GM21423 (cell line): ENCODE data around the gene PI16.
"Not testable (repeated sequence)": the region's sequence is repeated elsewhere in the genome, so short reads cannot be mapped to it uniquely, and the experiment has no call there.

Source experiments
- ATAC-seq: cut with Tn5 transposase; IDR thresholded peaks from one replicate; pipeline ENCODE4 v1.9.1; 2021; ENCODE audit warnings: mild to moderate bottlenecking, moderate library complexity; ENCODE audit not compliant: unreplicated experiment

PI16 gene

GRCh38 chr6:36927691-36928546 is 26.6 kb upstream of the PI16 start:
- ATAC-seq: no peak

- no peak for ATAC-seq
These were observed 26.0 kb upstream of the PI16 start for GRCh38 chr6:36928547-36928918.

GRCh38 chr6:36929152-36929551 is 25.4 kb upstream of the PI16 start:
- ATAC-seq: no peak

GRCh38 chr6:36929607-36930006 is 24.9 kb upstream of the PI16 start:
- no peak for ATAC-seq

GRCh38 chr6:36930483-36930882 is 24.1 kb upstream of the PI16 start:
- no peak for ATAC-seq

GRCh38 chr6:36933102-36933501 is 21.4 kb upstream of the PI16 start:
- no peak for ATAC-seq

GRCh38 chr6:36933519-36933918 is 21.0 kb upstream of the PI16 start:
- ATAC-seq: no peak

- no peak for ATAC-seq
These were observed 19.6 kb upstream of the PI16 start for GRCh38 chr6:36934901-36935300.

- ATAC-seq: no peak
These were observed 17.7 kb upstream of the PI16 start for GRCh38 chr6:36936824-36937223.

- no peak for ATAC-seq
These were observed 16.6 kb upstream of the PI16 start for GRCh38 chr6:36937896-36938295.

- ATAC-seq: no peak
These were observed 16.0 kb upstream of the PI16 start for GRCh38 chr6:36938536-36938935.

GRCh38 chr6:36939005-36939404 is 15.5 kb upstream of the PI16 start:
- not testable (repeated sequence) for ATAC-seq

GRCh38 chr6:36940027-36940426 is 14.5 kb upstream of the PI16 start:
- no peak for ATAC-seq

- not testable (repeated sequence) for ATAC-seq
These were observed 13.0 kb upstream of the PI16 start for GRCh38 chr6:36941561-36941960.

GRCh38 chr6:36942329-36942728 is 12.2 kb upstream of the PI16 start:
- not testable (repeated sequence) for ATAC-seq

- no peak for ATAC-seq
These were observed 9.9 kb upstream of the PI16 start for GRCh38 chr6:36944650-36945049.

GRCh38 chr6:36945301-36945700 is 9.2 kb upstream of the PI16 start:
- ATAC-seq: no peak

- no peak for ATAC-seq
These were observed 8.0 kb upstream of the PI16 start for GRCh38 chr6:36946526-36946925.

GRCh38 chr6:36947570-36948351 is 6.8 kb upstream of the PI16 start:
- ATAC-seq: no peak

- not testable (repeated sequence) for ATAC-seq
These were observed 5.5 kb upstream of the PI16 start for GRCh38 chr6:36949076-36949475.

- ATAC-seq: no peak
These were observed 4.9 kb upstream of the PI16 start for GRCh38 chr6:36949636-36950035.

- ATAC-seq: no peak
These were observed 642 bp upstream of the PI16 start for GRCh38 chr6:36953931-36954261.
